ENCODE results near the gene PLCG1. TPM values are rescaled to one million over a fixed set of nuclear protein-coding genes. Genes with fewer than 3 reads are reported as not detected.
"Not testable (repeated sequence)": the region's sequence is repeated elsewhere in the genome, so short reads cannot be mapped to it uniquely, and the experiment has no call there.

PLCG1 gene
- total and polyA plus RNA-seq, 8 donors: 64.9 to 251 (median 202) TPM

GRCh38 chr20:41116282-41116956, 20.9 kb upstream of the PLCG1 start:
- H3K4me1 ChIP-seq: no peaks in the 10 kb centered on the region
- ATAC-seq: no peak
- intact Hi-C loops (cut with DNase I): no loop called here
- H3K27ac ChIP-seq: no peak overlapping the region
- DNase-seq: no peak
- TF ChIP-seq CTCF (IDR thresholded peaks at IDR 0.05): no peak
- H3K9me3 ChIP-seq: no peaks in the 10 kb centered on the region
- H3K36me3 ChIP-seq: peaks cover 12 to 100% of the 10 kb centered on the region in 2 donors
- H3K27me3 ChIP-seq: no peaks in the 10 kb centered on the region
- H3K4me3 ChIP-seq: no peak overlapping the region

- peaks cover 12 to 100% of the 10 kb centered on the region in 2 donors for H3K36me3 ChIP-seq
- intact Hi-C loops (cut with DNase I); H3K27ac ChIP-seq; DNase-seq; ATAC-seq; H3K4me3 ChIP-seq; H3K9me3 ChIP-seq; H3K27me3 ChIP-seq; H3K4me1 ChIP-seq: not testable (repeated sequence)
These were observed 19.2 kb upstream of the PLCG1 start for GRCh38 chr20:41118159-41118558.

GRCh38 chr20:41118632-41119031, 18.7 kb upstream of the PLCG1 start:
- no peak for TF ChIP-seq CTCF (IDR thresholded peaks at IDR 0.05)
- DNase-seq (no peak), ATAC-seq (no peak)
- Histone ChIP-seq H3K4me1 (no peaks in the 10 kb centered on the region), H3K27ac (no peak overlapping the region), H3K9me3 (no peaks in the 10 kb centered on the region), H3K36me3 (peaks cover 12 to 100% of the 10 kb centered on the region in 2 donors), H3K4me3 (no peak overlapping the region), H3K27me3 (no peaks in the 10 kb centered on the region)
- intact Hi-C loops (cut with DNase I): no loop called here

- no peaks in the 10 kb centered on the region for H3K9me3 ChIP-seq
- no peaks in the 10 kb centered on the region for H3K27me3 ChIP-seq
- no peak overlapping the region for H3K27ac ChIP-seq
- H3K4me1 ChIP-seq: no peaks in the 10 kb centered on the region
- peaks cover 12 to 100% of the 10 kb centered on the region in 2 donors for H3K36me3 ChIP-seq
- H3K4me3 ChIP-seq: no peak overlapping the region
- ATAC-seq (no peak), DNase-seq (no peak)
- TF ChIP-seq CTCF (IDR thresholded peaks at IDR 0.05): no peak
- intact Hi-C loops (cut with DNase I): no loop called here
These were observed 17.5 kb upstream of the PLCG1 start for GRCh38 chr20:41119614-41120561.

- DNase-seq (no peak), ATAC-seq (no peak)
- Histone ChIP-seq H3K4me1 (no peaks in the 10 kb centered on the region), H3K27ac (no peak overlapping the region), H3K36me3 (peaks cover 6 to 100% of the 10 kb centered on the region in 2 donors), H3K9me3 (no peaks in the 10 kb centered on the region), H3K4me3 (no peak overlapping the region), H3K27me3 (no peaks in the 10 kb centered on the region)
- TF ChIP-seq CTCF (IDR thresholded peaks at IDR 0.05): no peak
- intact Hi-C loops (cut with DNase I): no loop called here
These were observed 15.9 kb upstream of the PLCG1 start for GRCh38 chr20:41121399-41121798.
